Measurements from ENCODE around the gene GPR161. TPM values are rescaled to one million over a fixed set of nuclear protein-coding genes. Genes with fewer than 3 reads are reported as not detected.

GPR161 gene
- total RNA-seq, 1 donor from 2014 or later, result 36.4 TPM

DNA sequence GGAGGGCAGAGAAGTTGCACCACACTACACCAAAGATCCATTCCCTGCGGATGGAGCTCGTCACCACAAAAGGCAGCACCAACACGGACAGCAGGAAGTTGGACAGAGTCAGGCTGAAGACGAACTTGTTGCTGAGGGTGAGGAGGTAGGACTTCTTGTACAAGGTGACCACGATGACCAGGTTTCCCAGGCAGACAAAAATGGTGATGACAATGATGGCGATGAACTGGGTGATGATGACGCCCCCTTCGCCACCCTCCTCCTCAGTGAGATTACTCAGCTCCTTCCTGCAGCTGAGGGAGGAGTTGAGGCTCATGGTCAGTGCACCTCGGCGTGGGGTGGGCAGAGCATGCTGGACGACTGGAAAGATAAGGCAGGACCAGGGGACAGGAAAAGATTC lies 32.2 kb downstream of the GPR161 start:
- no peak overlapping the region for H3K27ac Mint-ChIP-seq
- H3K4me3 Mint-ChIP-seq, result no peak overlapping the region
- H3K27me3 Mint-ChIP-seq (ENCODE audit: low read depth), result no peaks in the 10 kb centered on the region
- peaks cover 6% of the 10 kb centered on the region for H3K4me1 Mint-ChIP-seq
- TF ChIP-seq, protein P1, sequence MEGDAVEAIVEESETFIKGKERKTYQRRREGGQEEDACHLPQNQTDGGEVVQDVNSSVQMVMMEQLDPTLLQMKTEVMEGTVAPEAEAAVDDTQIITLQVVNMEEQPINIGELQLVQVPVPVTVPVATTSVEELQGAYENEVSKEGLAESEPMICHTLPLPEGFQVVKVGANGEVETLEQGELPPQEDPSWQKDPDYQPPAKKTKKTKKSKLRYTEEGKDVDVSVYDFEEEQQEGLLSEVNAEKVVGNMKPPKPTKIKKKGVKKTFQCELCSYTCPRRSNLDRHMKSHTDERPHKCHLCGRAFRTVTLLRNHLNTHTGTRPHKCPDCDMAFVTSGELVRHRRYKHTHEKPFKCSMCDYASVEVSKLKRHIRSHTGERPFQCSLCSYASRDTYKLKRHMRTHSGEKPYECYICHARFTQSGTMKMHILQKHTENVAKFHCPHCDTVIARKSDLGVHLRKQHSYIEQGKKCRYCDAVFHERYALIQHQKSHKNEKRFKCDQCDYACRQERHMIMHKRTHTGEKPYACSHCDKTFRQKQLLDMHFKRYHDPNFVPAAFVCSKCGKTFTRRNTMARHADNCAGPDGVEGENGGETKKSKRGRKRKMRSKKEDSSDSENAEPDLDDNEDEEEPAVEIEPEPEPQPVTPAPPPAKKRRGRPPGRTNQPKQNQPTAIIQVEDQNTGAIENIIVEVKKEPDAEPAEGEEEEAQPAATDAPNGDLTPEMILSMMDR (IDR thresholded peaks at IDR 0.05; ENCODE audit: unreplicated experiment), result no peak
- H3K36me3 Mint-ChIP-seq, result peaks cover 22% of the 10 kb centered on the region
- DNase-seq (ENCODE audit: low spot score in 2 of 2, unreplicated experiment in 2 of 2), result no peak
- no peaks in the 10 kb centered on the region for H3K9me3 Mint-ChIP-seq

DNA sequence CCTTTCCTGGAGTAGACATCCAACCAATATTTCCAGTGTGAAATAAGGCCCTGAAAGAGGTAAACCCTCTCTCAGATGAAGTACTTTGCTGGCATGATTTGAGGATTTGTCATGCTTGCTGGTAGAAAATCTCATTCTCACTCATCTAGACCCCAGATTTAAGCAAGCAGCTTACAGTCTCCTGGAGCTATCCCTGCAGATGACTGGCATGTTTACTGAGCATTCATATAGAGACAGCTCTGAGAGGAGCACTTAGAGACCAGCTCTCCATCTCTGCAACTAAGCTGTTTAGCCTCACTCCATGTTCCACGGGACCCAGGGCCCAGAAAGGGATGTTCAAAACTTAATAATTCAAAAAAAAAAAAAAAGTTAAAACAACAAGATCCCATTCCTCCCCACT lies 34.2 kb downstream of the GPR161 start:
- Mint-ChIP-seq H3K27ac (no peak overlapping the region), H3K27me3 (ENCODE audit: low read depth) (no peaks in the 10 kb centered on the region), H3K36me3 (peaks cover 21% of the 10 kb centered on the region), H3K4me1 (peaks cover 18% of the 10 kb centered on the region), H3K9me3 (no peaks in the 10 kb centered on the region), H3K4me3 (no peak overlapping the region)
- no peak for DNase-seq (ENCODE audit: low spot score in 2 of 2, unreplicated experiment in 2 of 2)
- TF ChIP-seq, protein P1 (IDR thresholded peaks at IDR 0.05; ENCODE audit: unreplicated experiment), result no peak

DNA sequence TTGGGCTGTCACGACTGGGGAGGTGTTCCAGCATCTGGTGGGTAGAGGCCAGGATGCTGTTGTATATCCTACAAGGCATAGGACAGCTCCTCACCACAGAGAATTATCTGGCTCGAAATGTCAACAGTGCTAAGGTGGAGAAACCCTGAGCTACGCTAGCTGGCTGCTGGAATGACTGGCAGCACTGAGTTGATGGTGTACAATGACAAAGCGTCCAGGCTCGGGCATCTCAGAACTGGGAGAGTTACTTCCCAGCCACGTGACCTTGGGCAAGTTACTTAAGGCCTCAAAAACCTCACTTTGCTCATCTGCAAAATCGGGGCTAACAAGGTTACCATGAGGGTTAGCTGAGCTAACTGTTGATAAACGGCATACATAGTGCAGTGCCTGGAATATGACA lies 35.4 kb downstream of the GPR161 start:
- TF ChIP-seq, protein P1 (IDR thresholded peaks at IDR 0.05; ENCODE audit: unreplicated experiment), result no peak
- H3K27me3 Mint-ChIP-seq (ENCODE audit: low read depth), result no peaks in the 10 kb centered on the region
- H3K27ac Mint-ChIP-seq, result no peak overlapping the region
- H3K9me3 Mint-ChIP-seq, result no peaks in the 10 kb centered on the region
- H3K36me3 Mint-ChIP-seq, result peaks cover 29% of the 10 kb centered on the region
- peaks cover 18% of the 10 kb centered on the region for H3K4me1 Mint-ChIP-seq
- DNase-seq (ENCODE audit: low spot score in 2 of 2, unreplicated experiment in 2 of 2), result no peak
- H3K4me3 Mint-ChIP-seq, result no peak overlapping the region

DNA sequence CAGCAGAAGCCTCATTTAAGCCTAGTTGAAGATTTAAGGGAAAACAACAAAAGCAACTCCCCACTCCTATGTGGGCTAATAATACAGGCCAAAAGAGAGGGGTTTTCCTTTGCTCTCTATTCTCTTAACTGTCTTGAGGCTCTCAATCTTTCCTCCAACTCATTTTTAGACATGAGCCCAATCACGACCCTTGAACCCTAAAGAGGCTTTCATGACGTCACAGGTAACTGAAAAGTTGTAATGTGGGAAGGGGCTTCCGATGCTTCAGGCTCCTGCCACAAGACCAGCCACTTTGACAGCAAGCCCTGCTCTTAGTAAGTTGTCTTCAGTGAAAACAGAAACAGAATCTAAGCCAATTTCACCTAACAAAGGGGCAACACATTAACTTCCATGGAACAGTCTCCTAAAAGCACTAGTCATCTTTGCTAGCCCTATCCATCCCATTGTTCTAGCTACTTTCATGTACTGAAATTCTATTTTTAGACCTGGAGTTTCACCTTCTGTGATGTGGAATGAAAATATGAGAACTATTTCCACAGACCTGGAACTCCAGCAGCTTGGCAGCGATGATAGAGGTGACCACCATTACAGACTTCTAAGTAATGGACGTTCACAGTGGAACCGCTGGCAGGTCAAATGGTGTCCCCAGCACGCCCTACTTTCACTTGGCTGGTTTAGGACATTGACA lies 36.3 kb downstream of the GPR161 start:
- H3K36me3 Mint-ChIP-seq, result peaks cover 31% of the 10 kb centered on the region
- TF ChIP-seq, protein P1 (IDR thresholded peaks at IDR 0.05; ENCODE audit: unreplicated experiment), result no peak
- DNase-seq (ENCODE audit: low spot score in 2 of 2, unreplicated experiment in 2 of 2), result no peak
- no peak overlapping the region for H3K4me3 Mint-ChIP-seq
- peaks cover 18% of the 10 kb centered on the region for H3K4me1 Mint-ChIP-seq
- H3K9me3 Mint-ChIP-seq, result no peaks in the 10 kb centered on the region
- no peaks in the 10 kb centered on the region for H3K27me3 Mint-ChIP-seq (ENCODE audit: low read depth)
- H3K27ac Mint-ChIP-seq, result peak overlapping the region; percentile 86

DNA sequence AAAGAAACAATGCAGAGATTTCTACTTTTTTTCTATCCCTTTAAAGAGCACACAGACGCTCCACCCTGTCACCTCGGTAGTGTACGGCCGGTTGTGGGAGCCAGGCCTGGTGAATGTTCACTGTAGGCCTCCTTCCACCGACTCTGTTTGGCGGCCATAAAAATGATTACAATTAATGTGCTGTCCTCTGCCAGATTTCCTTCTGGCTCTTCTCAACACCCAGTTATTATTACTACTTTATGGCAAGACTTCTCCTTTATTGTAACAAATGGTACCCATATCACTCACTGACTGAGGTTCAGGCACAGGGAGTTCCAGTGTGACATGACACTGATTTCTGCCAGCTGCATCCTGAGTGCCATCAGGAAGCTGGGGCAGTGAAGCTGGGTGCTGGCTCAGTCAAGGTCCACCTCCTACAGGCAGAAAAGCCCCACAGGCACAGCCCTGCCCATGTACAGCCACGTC lies 37.4 kb downstream of the GPR161 start:
- H3K36me3 Mint-ChIP-seq, result peaks cover 39% of the 10 kb centered on the region
- peak overlapping the region; percentile 60 for H3K27ac Mint-ChIP-seq
- no peak for DNase-seq (ENCODE audit: low spot score in 2 of 2, unreplicated experiment in 2 of 2)
- TF ChIP-seq, protein P1 (IDR thresholded peaks at IDR 0.05; ENCODE audit: unreplicated experiment), result no peak
- no peaks in the 10 kb centered on the region for H3K9me3 Mint-ChIP-seq
- peaks cover 18% of the 10 kb centered on the region for H3K4me1 Mint-ChIP-seq
- no peaks in the 10 kb centered on the region for H3K27me3 Mint-ChIP-seq (ENCODE audit: low read depth)
- no peak overlapping the region for H3K4me3 Mint-ChIP-seq
